HG03159 (cell line): ENCODE measurements around the gene KREMEN2.

Source experiments
- ATAC-seq: cut with Tn5 transposase; IDR thresholded peaks from one replicate; pipeline ENCODE4 v1.9.1; 2021; ENCODE audit warnings: mild to moderate bottlenecking, moderate library complexity; ENCODE audit not compliant: unreplicated experiment

Gene KREMEN2

DNA sequence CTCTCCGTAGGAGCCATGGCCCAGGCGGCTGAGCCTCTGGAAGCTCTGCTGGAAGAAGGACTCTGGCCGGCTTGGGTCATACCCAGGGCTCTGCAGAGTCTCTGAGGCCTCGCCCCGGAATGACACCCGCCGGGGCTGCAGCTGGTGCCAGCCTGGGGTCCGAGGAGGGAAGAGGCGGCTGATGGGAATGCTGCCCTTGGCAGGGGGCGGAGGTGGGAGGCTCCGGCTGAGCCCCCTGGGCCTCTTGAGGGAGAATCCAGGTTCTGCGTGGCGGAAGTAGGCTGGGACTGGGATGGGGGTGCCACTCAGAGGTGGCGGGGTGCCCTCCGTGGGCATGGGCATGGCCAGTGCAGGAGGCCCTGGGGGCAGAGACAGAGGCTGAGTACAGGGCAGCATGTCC is 12.6 kb downstream of the KREMEN2 start:
- no peak for ATAC-seq

DNA sequence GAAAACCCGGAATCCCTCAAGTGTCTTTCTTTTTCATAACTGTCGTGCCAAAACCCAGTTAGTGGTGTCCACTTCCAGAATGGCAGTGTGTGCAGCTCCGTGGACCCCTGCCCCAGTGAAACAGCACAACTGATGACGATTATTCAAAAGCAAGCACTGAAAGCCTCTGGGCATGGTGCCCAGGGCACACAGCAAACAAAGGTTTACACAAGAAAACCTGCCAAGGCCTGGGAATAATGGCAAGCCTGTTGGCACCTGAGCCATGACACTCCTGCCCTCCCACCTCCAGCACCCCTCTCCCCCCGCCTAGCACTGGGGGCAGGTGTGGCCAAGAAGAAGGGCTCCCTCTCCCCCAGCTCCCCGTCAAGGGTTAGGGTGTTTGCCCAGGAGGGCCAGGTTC is 13.4 kb downstream of the KREMEN2 start:
- no peak for ATAC-seq

DNA sequence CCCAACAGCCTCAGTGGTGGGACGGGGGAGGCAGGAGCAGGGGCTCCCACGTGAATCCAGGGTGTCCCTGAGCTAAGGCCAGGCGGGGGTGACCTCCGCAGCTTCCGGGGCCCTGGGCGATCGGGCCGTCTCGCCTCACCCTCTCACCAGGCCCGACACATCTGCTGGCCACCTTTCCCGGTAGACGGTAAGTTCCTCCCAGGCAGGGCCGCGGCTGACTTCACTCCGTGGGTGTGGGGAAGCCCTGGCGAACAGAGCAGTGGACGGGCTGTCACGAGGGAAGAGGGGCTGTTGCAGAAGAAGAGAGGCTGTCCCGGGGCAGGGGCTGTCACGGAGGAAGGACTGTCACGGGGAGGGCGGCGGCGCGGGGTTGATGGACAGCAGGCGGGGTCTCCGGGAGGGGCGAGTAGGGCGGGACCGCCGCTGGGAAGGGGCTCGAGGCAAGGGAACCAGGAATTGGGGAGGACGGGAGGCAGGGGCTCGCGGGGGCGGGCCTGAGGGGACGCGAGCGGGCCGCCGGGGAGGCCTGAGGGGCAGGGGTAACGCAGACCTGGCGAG is 15.7 kb downstream of the KREMEN2 start:
- no peak for ATAC-seq

DNA sequence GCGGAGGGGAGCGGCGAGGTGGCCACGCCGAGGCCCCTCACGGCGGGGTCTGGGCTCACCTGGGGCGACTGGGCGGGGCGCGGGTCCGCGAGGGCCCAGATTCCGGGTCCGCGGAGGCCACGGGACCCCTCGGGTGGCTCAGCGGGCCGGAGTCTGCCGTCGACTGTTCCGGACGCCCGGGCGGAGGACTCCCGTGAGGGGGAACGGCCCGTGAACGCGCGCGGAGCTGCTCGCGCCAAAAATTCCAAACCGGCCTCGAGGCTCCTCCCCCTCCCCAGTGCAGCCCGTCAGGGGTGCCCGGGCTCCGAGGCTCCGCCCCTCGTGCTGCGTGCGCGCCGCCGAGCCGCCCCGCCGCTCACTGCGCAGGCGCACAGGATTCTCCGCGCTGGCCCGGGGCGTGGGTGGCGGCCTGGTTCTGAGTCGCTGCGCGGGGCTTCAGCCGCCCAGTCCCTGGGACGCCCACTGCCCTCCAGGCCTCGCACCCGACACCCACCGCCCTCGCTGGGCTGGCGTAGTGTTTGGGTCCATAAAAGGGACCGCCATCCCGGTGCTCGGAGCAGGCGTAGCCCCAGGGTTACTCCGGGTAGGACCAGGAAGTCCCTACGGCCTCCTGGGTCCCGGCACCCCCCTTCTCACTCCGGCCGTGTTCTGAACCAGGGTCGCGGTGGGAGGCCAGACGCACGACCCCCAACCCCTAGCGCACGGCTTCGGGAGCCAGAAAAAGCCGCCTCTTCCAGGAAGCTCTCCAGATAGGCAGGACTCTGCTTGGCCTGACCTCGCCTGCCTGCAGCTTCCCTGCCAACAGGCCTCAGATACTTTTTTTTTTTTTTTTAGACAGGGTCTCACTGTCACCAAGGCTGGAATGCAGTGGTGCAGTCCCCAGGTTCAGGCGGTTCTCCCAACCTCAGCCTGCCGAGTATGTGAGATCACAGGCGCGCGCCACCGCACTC is 16.4 kb downstream of the KREMEN2 start, which contains the start of gene PKMYT1:
Gene PKMYT1 (minus strand): TSS at position 220 of the 950 bp plus-strand sequence. CDS start 789 bp downstream, outside the sequence.
- ATAC-seq = peak; percentile 76

DNA sequence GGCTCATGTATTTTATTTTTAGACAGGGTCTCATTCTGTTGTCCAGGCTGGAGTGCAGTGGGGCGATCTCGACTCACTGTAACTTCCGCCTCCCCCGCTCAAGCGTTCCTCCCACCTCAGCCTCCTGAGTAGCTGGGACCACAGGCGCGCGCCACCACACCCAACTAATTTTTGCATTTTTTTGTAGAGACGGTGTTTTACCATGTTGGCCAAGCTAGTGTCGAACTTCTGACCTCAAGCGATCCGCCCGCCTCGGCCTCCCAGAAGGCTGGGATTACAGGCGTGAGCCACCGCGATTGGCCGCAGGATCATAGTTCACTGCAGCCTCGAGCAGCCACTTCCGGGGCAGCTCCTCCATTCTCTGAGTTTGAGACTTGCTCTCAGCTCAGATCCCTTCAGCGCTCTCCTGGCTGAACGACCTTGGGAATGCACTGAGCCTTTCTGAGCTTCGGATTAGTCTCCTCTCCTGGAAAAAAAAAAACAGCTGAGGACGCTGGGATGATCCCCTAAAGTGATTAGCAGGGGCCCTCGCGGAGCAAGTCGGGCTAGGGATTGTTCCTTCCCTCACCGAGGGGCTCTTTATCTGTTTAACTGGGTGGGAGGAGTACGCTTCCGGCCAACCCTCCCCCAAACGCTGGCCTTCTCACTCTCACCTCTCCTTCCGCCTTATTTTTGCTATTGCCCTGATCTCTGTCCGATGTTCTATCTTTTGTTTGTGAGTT is 17.3 kb downstream of the KREMEN2 start:
- ATAC-seq = no peak

GRCh38 chr16:2981899-2982250 is 17.8 kb downstream of the KREMEN2 start:
- ATAC-seq = no peak

- no peak for ATAC-seq
These were observed 18.3 kb downstream of the KREMEN2 start for GRCh38 chr16:2982402-2982801.

DNA sequence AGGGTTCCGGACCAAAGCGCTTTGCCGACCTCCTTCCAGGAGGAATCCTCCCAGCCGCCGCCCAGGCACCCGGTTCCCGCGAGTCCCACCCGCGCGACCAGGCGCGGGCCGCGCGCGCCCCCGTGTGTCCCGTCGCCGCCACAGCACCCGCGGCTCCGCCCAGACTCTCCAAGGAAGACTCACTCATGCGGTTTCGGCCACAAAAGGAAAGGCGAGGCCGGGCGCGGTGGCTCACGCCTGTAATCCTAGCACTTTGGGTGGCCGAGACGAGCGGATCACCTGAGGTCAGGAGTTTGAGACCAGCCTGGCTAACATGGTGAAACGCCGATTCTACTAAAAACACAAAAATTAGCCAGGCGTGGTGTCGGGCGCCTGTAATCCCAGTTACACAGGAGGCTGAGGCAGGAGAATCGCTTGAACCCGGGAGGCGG is 19.6 kb downstream of the KREMEN2 start:
- no peak for ATAC-seq

- ATAC-seq = no peak
These were observed 21.4 kb downstream of the KREMEN2 start for GRCh38 chr16:2985462-2985861.

- ATAC-seq = no peak
These were observed 21.8 kb downstream of the KREMEN2 start for GRCh38 chr16:2985893-2986355.

GRCh38 chr16:2986623-2987188 is 22.6 kb downstream of the KREMEN2 start:
- ATAC-seq = no peak

- ATAC-seq = no peak
These were observed 23.2 kb downstream of the KREMEN2 start for GRCh38 chr16:2987286-2987685.

- ATAC-seq = no peak
These were observed 23.8 kb downstream of the KREMEN2 start for GRCh38 chr16:2987833-2988232.

GRCh38 chr16:2988590-2989099 is 24.6 kb downstream of the KREMEN2 start:
- ATAC-seq = no peak

DNA sequence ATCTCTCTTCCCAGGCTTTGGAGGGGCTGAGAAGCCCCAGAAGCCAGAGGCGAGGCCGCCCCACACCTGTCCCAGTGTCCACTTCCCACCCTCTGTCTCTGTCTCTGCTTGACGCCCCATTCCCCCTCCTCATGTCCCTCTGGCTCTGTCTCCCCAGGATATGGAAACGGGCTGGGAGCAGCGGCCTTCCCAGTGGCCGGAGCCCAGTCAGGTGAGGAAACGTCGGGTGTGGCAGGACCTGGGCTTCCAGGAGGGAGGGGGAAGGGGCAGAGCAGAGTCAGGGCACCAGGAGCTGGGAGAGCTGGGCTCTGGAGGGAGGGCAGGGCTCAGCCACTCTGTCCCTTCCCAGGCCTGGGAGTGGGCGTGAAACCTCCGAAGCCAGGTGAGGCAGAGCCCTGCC is 26.8 kb downstream of the KREMEN2 start:
- no peak for ATAC-seq

DNA sequence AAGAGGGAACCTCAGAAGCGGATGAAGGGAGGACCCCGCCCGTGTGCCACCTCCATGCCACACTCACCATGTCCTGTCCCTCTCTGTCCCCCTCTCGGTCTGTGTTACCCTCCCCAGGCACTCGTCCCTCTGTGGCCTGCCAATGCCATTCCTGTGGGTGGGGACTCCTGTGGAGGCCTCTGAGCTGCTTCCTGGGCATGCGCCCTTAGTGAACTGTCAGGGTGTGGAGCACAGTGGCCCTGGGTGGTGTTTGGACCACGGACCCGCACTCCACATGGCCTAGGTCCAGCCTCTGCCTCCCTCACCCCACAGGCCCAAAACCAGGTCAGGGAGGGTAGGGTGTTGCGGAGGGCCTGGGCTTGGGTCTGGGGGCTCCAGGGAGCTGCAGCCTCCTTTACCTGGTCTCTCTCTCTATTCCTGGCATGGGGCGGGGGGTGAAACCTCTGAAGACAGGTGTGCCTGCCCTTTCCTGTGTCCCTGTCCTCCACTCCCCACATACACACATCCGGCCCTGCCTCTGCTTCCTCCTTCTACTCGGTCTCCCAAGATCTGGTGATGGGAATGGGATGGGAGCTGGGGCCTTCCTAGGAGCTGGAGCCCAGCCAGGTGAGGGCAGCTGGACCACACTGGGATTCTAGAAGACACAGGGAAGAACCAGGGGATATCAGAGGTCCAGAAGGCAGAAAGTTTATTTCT is 27.6 kb downstream of the KREMEN2 start:
- no peak for ATAC-seq

- ATAC-seq = no peak
These were observed 28.5 kb downstream of the KREMEN2 start for GRCh38 chr16:2992383-2993081.

GRCh38 chr16:2996298-2996697 is 32.2 kb downstream of the KREMEN2 start:
- ATAC-seq = no peak

DNA sequence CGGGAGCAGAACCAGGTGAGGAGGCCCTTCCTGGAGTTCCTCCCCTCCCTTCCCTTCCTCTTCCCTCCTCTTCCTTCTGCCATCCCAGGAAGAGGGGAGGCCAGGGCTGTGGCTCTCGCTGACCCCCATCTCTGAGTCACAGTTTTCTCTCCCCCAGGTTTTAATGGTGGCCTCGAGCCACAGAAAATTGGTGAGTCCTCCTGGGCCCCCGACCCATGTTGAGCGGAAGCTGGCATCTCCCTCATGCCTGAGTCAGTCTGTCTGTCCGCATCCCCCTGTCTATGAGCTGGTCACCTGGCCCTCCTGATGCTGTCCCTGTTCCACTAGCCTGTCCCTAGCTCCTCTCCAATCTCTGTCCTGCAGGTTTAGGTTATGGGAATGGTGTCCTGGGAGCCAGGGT is 35.9 kb downstream of the KREMEN2 start:
- no peak for ATAC-seq

DNA sequence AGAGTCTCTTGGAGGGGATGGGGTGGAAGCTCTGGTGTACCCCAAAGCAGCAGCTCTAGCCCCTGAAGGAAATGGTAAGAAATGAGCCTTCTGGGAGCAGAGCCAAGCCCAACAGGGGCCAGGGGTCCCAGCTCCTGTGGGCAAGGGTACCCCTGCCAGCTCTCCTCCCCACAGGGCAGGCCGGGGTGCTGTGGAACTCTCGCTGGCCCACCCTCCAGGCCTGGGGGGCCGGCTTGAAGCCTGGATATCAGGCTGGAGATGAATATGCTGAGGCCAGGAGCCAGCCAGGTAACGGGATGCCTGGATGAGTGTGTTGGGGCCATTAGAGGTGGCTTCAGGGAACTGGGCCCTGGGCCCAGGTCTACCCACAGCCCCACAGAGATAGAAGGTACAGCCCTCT is 36.5 kb downstream of the KREMEN2 start:
- no peak for ATAC-seq
